Esophagus squamous epithelium (tissue), 5 donors: Measurements from ENCODE around the gene DCP2. TPM values are rescaled to one million over a fixed set of nuclear protein-coding genes. Genes with fewer than 3 reads are reported as not detected.

Experiments used
- DNase-seq: peaks from one replicate; lab custom pipeline; 2025; lab: John Stamatoyannopoulos, UW
- H3K27ac ChIP-seq, 4 donors: fragments of 200-600 bp; sonication (generic); one replicate each; pipeline ENCODE4 v1.5.1; 2016 to 2019; ENCODE audit warnings: mild to moderate bottlenecking in 1 of 4
- H3K27me3 ChIP-seq, 4 donors: fragments of 200-600 bp; sonication (generic); 1 replicate in 3 of 4; 2 replicates in 1 of 4; pipeline versions ENCODE4 v1.5.1 to v1.6.0; 2017 to 2021; ENCODE audit warnings: antibody characterized with exemption in 1 of 4
- H3K36me3 ChIP-seq, 3 donors: fragments of 200-600 bp; sonication (generic); one replicate each; pipeline ENCODE4 v1.5.1; 2016 to 2019
- H3K4me1 ChIP-seq, 3 donors: fragments of 200-600 bp; sonication (generic); one replicate each; pipeline ENCODE4 v1.5.1; 2017 to 2019
- H3K4me3 ChIP-seq, 4 donors: fragments of 200-600 bp; sonication (generic); 1 replicate in 3 of 4; 2 replicates in 1 of 4; pipeline ENCODE4 v1.5.1; 2016 to 2019; ENCODE audit warnings: mild to moderate bottlenecking in 2 of 4, moderate library complexity in 1 of 4
- H3K9me3 ChIP-seq, 3 donors: fragments of 200-600 bp; sonication (generic); one replicate each; pipeline ENCODE4 v1.5.1; 2016 to 2019
- CTCF ChIP-seq, 6 experiments: fragments of 450-650 bp in 4 of 6; fragments of 200-600 bp in 2 of 6; sonication (generic) in 2 of 6; IDR thresholded peaks; one replicate each; pipeline ENCODE4 v1.5.1; 2016 to 2019; ENCODE audit warnings: antibody characterized with exemption in 6 of 6, mild to moderate bottlenecking in 4 of 6, moderate library complexity in 4 of 6
- POLR2A ChIP-seq, 4 donors: fragments of 450-650 bp; IDR thresholded peaks; one replicate each; pipeline ENCODE4 v1.6.1; 2017; ENCODE audit warnings: antibody characterized with exemption in 4 of 4, mild to moderate bottlenecking in 4 of 4, moderate library complexity in 3 of 4
- WGBS, 2 donors: methylation state at CpG; one replicate each; pipeline ENCODE4 v1.1.5; 2018; 5-methylcytosine and 5-hydroxymethylcytosine counted together
- intact Hi-C: fragments of 100-400 bp; cut with DNase I; formaldehyde crosslinking; loops from one replicate; pipeline ENCODE4 v1.15.0; 2022
- total RNA-seq, 4 donors: library from RNA; depleted of rRNA; stranded (reverse); fragments of >200 nt; gene quantifications; one replicate each; pipeline ENCODE4 v1.1.0, GENCODE V29; 2016
- donor health status: DM: yes; HTN: yes; CAD: no.

Gene DCP2
- total RNA-seq, 4 donors from 2014 or later: 9.0 to 24.9 (median 17.4) TPM

GRCh38 chr5:113025596-113025995 lies 49.0 kb downstream of the DCP2 start:
- intact Hi-C loops: no loop called here
- H3K9me3 ChIP-seq: no peaks in the 10 kb centered on the region
- H3K4me1 ChIP-seq: peaks cover 0 to 6% (median 0%) of the 10 kb centered on the region in 3 donors
- H3K27me3 ChIP-seq: no peaks in the 10 kb centered on the region
- no peak for DNase-seq
- TF ChIP-seq CTCF (IDR thresholded peaks at IDR 0.05) (no peak), POLR2A (IDR thresholded peaks at IDR 0.05) (no peak)
- no peak overlapping the region for H3K4me3 ChIP-seq
- H3K36me3 ChIP-seq: peaks cover 0 to 99% (median 22%) of the 10 kb centered on the region in 3 donors
- H3K27ac ChIP-seq: no peak overlapping the region
- WGBS, 2 donors: 90 to 92% methylated on average over 4 of the region's 4 CpGs

- no peaks in the 10 kb centered on the region for H3K27me3 ChIP-seq
- no peaks in the 10 kb centered on the region for H3K4me1 ChIP-seq
- peaks cover 0 to 99% (median 18%) of the 10 kb centered on the region in 3 donors for H3K36me3 ChIP-seq
- 96 to 98% methylated on average over 4 of the region's 4 CpGs for WGBS, 2 donors
- no peak for DNase-seq
- intact Hi-C loops: no loop called here
- no peak for TF ChIP-seq POLR2A (IDR thresholded peaks at IDR 0.05)
- H3K27ac ChIP-seq: no peak overlapping the region
- no peaks in the 10 kb centered on the region for H3K9me3 ChIP-seq
- no peak overlapping the region for H3K4me3 ChIP-seq
Measured at GRCh38 chr5:113026211-113026610, 49.6 kb downstream of the DCP2 start.

- peaks cover 0 to 100% (median 18%) of the 10 kb centered on the region in 3 donors for H3K36me3 ChIP-seq
- H3K4me3 ChIP-seq: no peak overlapping the region
- no peaks in the 10 kb centered on the region for H3K4me1 ChIP-seq
- no peak overlapping the region for H3K27ac ChIP-seq
- no peak for DNase-seq
- H3K27me3 ChIP-seq: no peaks in the 10 kb centered on the region
- TF ChIP-seq CTCF (IDR thresholded peaks at IDR 0.05) (no peak), POLR2A (IDR thresholded peaks at IDR 0.05) (no peak)
- intact Hi-C loops: no loop called here
- WGBS, 2 donors: 76 to 88% methylated on average over 8 of the region's 8 CpGs
- H3K9me3 ChIP-seq: no peaks in the 10 kb centered on the region
Measured at GRCh38 chr5:113027015-113027414, 50.4 kb downstream of the DCP2 start.

GRCh38 chr5:113027431-113027830 lies 50.8 kb downstream of the DCP2 start:
- Histone ChIP-seq H3K9me3 (no peaks in the 10 kb centered on the region), H3K27ac (no peak overlapping the region), H3K4me1 (no peaks in the 10 kb centered on the region), H3K27me3 (no peaks in the 10 kb centered on the region), H3K4me3 (no peak overlapping the region), H3K36me3 (peaks cover 0 to 97% (median 16%) of the 10 kb centered on the region in 3 donors)
- TF ChIP-seq CTCF (IDR thresholded peaks at IDR 0.05) (no peak), POLR2A (IDR thresholded peaks at IDR 0.05) (no peak)
- intact Hi-C loops: no loop called here
- WGBS, 2 donors: 90 to 94% methylated on average over 4 to 5 of the region's 5 CpGs
- no peak for DNase-seq

GRCh38 chr5:113029614-113030013 lies 53.0 kb downstream of the DCP2 start:
- intact Hi-C loops: no loop called here
- peaks cover 0 to 84% (median 14%) of the 10 kb centered on the region in 3 donors for H3K36me3 ChIP-seq
- WGBS, 2 donors: 76 to 92% methylated on average over 6 of the region's 6 CpGs

More at GRCh38 chr5:113029614-113030013, 53.0 kb downstream of the DCP2 start:
- DNase-seq: no peak
- no peak overlapping the region for H3K27ac ChIP-seq
- H3K27me3 ChIP-seq: no peaks in the 10 kb centered on the region
- no peak overlapping the region for H3K4me3 ChIP-seq
- H3K4me1 ChIP-seq: peaks cover 0 to 7% (median 0%) of the 10 kb centered on the region in 3 donors
- TF ChIP-seq POLR2A (IDR thresholded peaks at IDR 0.05) (no peak), CTCF (IDR thresholded peaks at IDR 0.05) (no peak)
- no peaks in the 10 kb centered on the region for H3K9me3 ChIP-seq
